HUES64 (cell line): ENCODE results near the gene SYT15.
"Not testable (repeated sequence)": the region's sequence is repeated elsewhere in the genome, so short reads cannot be mapped to it uniquely, and the experiment has no call there.

ENCODE experiments used
- H3K27ac ChIP-seq: 2 replicates; pipeline ENCODE4 v1.7.0; 2013; ENCODE audit warnings: low read depth, low read length, inconsistent platforms
- H3K27me3 ChIP-seq: 2 replicates; pipeline ENCODE4 v1.6.1; 2013; ENCODE audit warnings: mild to moderate bottlenecking, low read length; ENCODE audit not compliant: insufficient read depth
- H3K36me3 ChIP-seq: 2 replicates; pipeline ENCODE4 v1.6.1; 2013; ENCODE audit warnings: mild to moderate bottlenecking, low read length; ENCODE audit not compliant: insufficient read depth
- H3K4me1 ChIP-seq: 2 replicates; pipeline ENCODE4 v1.6.1; 2013; ENCODE audit warnings: mild to moderate bottlenecking, low read length, moderate library complexity; ENCODE audit not compliant: insufficient read depth
- H3K4me3 ChIP-seq: 2 replicates; pipeline ENCODE4 v1.5.1; 2013; ENCODE audit warnings: mild to moderate bottlenecking, low read length, moderate library complexity
- H3K9ac ChIP-seq: 2 replicates; pipeline ENCODE4 v1.6.1; 2013; ENCODE audit warnings: mild to moderate bottlenecking, low read depth, low read length
- H3K9me3 ChIP-seq: 2 replicates; pipeline ENCODE4 v1.6.1; 2013; ENCODE audit warnings: low read depth, low read length; ENCODE audit not compliant: insufficient read depth
- WGBS: fragments of 150-250, 120-280 bp; methylation state at CpG from one replicate; pipeline ENCODE4 v1.1.7; 2013; ENCODE audit warnings: missing lambda C conversion rate; 5-methylcytosine and 5-hydroxymethylcytosine counted together

Gene SYT15

DNA sequence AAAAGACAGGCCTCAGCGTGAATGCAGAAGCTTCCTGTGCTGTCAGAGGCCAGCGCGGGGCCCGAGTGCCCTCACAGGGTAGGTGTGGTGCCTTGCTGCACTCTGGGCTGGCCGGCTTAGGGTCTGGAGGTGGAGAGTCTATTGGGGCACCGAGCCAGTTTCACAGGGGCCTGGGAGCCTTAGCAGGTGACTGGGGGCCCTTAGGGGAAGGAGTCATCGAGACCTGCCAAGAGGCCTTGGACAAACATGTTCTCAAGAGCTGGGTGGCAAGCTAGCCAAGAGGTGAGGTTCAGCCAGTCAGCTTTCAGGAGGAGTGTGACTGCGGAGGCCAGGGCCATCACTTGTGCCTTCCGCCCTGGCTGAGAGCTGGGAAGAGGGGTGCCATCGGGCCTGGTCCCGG is 3.6 kb downstream of the SYT15 start:
- H3K9me3 ChIP-seq, H3K4me3 ChIP-seq, H3K36me3 ChIP-seq, H3K9ac ChIP-seq, H3K27ac ChIP-seq, H3K4me1 ChIP-seq: not testable (repeated sequence)
- WGBS: no CpG with 5 or more reads among the region's 11 CpGs
- peaks cover 14% of the 10 kb centered on the region for H3K27me3 ChIP-seq

DNA sequence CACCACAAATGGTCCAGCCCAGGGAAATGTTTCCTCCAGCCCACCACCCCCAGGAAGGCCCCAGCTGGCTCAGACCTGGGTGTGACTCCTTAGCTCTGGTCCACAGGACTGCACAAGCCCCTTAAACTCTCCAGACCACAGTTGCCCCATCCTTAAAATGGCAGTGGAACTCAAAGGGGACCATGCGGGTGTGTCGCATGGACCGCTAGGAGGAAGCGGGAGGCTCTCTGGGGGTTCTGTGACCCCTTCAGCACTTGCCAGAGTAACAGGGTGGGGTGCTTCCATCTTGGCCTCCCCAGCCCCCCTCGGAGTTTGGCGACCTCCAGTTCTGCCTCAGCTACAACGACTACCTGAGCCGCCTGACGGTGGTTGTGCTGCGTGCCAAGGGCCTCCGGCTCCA is 5.3 kb downstream of the SYT15 start:
- H3K4me3 ChIP-seq, H3K9ac ChIP-seq, H3K36me3 ChIP-seq, H3K27me3 ChIP-seq, H3K4me1 ChIP-seq, H3K9me3 ChIP-seq, H3K27ac ChIP-seq: not testable (repeated sequence)
- 100% methylated on average over 4 of the region's 11 CpGs for WGBS

DNA sequence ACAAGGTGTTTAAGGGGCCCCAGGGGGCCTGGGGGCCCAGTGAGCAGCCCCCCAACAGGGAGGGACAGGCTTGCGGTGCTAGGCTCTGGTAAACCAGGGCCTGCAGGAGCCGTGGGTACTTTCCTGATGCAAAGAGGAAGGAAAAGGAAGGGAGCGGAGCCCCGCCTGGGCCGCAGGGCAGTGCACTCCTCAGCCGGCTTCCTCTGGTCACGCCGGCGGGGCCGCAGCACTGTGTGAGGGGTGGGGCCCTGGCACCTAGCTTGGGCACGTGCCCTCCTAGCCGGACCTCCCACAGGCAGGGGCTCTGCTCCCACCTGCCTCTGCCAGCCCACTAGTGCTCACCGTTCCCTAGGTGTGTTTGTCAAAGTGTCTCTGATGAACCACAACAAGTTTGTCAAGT is 6.3 kb downstream of the SYT15 start:
- not testable (repeated sequence) for H3K27ac ChIP-seq, H3K9ac ChIP-seq, H3K27me3 ChIP-seq, H3K9me3 ChIP-seq, H3K4me1 ChIP-seq, H3K36me3 ChIP-seq, H3K4me3 ChIP-seq
- WGBS: no CpG with 5 or more reads among the region's 13 CpGs

DNA sequence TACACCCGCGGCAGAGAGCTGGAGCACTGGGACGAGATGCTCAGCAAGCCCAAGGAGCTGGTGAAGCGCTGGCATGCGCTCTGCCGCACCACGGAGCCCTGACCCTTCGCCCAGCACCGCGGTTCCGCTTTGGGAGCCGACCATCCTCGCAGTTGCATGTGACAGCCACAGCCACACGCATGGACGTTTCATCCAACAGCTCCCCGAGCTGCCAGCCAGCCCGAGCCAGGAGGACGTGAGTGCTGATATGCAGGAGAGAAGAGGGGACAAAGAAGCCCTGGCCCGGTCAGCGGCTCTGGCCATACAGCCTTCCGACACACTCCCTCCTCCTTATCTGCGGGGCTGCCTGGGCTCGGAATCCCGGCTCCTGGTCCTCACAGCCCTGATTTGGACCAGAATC is 8.6 kb downstream of the SYT15 start:
- H3K4me3 ChIP-seq, H3K4me1 ChIP-seq, H3K36me3 ChIP-seq, H3K27ac ChIP-seq, H3K9me3 ChIP-seq, H3K9ac ChIP-seq, H3K27me3 ChIP-seq: not testable (repeated sequence)
- no CpG with 5 or more reads among the region's 24 CpGs for WGBS

DNA sequence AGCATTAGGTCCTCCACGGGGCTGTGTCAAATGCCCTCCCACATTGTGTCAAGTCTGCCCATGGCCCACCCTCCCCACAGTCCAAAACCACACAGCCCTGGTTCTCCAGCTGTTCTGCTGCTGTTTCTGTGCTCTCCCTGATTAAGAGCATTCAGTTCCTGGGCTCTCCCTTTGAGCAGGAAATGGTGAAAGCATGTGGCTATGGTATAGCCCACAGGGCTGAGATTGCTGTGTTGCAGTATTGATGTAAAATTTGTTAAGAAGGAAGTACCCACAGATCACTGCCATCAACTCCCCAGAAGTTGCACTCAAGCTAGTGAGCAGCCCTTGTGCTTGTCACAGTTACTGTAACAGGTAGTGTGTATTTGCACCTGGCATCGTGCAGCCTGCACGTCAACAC is 9.3 kb downstream of the SYT15 start:
- H3K27me3 ChIP-seq, H3K27ac ChIP-seq, H3K4me1 ChIP-seq, H3K9ac ChIP-seq, H3K9me3 ChIP-seq, H3K4me3 ChIP-seq, H3K36me3 ChIP-seq: not testable (repeated sequence)
- no CpG with 5 or more reads among the region's 3 CpGs for WGBS

DNA sequence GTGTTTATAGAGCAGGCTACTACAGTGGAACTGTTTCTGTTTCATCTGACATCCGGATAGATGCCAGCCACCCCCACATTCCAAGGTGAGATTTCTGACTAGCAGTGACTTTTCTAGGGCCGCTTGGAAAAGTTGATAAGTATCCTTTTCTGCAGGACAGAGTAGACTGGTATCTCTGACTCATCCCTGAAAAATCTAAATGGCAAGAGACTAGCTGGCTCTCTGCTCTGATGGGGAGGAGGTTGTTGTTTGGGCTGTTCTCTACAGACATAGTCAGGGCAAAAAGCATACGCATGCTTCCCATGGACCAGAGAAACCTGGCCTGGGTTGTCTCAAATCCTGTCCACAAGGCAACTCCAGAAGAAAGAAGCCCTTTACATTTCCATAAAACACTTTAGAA is 10.7 kb downstream of the SYT15 start:
- H3K9ac ChIP-seq, H3K27me3 ChIP-seq, H3K27ac ChIP-seq, H3K4me3 ChIP-seq, H3K36me3 ChIP-seq, H3K9me3 ChIP-seq, H3K4me1 ChIP-seq: not testable (repeated sequence)
- WGBS: no CpG with 5 or more reads among the region's 3 CpGs

DNA sequence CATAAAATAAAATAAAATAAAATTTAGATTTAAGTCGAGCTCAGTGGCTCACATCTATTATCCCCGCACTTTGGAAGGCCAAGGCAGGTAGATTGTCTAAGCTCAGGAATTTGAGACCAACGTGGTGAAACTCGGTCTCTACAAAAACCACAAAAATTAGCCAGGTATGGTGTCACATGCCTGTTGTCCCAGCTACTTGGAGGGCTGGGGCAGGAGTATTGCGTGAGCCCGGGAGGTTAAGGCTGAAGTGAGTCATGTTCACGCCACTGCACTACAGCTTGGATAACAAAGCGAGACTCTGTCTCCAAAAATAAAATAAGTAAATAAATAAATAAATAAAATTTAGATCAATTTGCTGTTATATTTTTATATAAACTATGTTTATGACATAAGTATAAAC is 12.1 kb downstream of the SYT15 start:
- H3K36me3 ChIP-seq: not testable (repeated sequence)
- WGBS: no CpG with 5 or more reads among the region's 8 CpGs

DNA sequence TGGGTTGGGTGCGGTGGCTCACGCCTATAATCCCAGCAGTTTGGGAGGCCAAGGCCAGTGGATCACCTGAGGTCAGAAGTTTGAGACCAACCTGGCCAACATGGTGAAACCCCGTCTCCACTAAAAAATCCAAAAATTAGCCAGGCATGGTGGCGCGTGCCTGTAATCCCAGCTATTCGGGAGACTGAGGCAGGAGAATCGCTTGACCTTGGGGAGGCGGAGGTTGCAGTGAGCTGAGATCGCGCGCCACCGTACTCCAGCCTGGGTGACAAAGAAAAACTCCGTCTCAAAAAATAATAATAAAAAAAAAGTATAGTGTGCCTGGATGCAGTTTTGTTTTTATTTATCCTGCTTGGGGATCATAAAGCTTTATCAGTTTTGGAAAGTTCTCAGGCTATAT is 14.4 kb downstream of the SYT15 start:
- not testable (repeated sequence) for H3K9ac ChIP-seq, H3K9me3 ChIP-seq, H3K4me1 ChIP-seq, H3K36me3 ChIP-seq, H3K4me3 ChIP-seq, H3K27ac ChIP-seq, H3K27me3 ChIP-seq
- 98% methylated on average over 11 of the region's 13 CpGs for WGBS

More for the DNA sequence above, 12.1 kb downstream of the SYT15 start:
- H3K4me1 ChIP-seq, H3K4me3 ChIP-seq, H3K27me3 ChIP-seq, H3K9me3 ChIP-seq, H3K27ac ChIP-seq, H3K9ac ChIP-seq: not testable (repeated sequence)

DNA sequence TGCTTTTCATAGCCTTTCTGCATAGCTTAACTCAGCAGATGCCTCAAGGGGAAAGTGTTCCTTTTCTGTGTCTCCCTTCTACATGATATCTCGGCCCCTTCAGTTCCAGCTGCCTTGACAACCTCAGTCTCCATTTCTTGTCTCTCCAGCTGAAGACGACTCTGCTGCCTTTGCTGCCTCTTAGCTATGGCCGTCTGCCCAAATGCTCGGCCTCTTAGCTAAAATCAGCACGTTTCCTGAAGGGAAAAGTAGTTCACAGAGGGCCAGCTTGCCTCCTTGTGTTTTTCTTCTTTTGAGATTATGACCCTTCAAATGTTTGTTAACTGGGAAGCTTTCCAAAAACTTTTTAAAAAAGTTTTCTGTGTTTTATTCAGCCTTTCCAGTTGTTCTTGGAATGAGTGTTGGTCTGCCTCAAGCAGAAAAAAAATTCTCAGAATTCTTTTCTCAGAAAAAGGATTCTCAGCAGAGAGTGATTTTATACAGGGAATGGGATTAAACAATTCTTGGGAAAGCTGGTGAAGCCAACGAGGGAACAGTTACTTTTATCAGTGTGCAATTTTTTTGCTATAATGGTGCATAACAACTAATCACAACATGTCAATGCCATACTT is 15.6 kb downstream of the SYT15 start:
- not testable (repeated sequence) for H3K36me3 ChIP-seq, H3K9ac ChIP-seq, H3K27ac ChIP-seq, H3K9me3 ChIP-seq, H3K4me1 ChIP-seq, H3K27me3 ChIP-seq, H3K4me3 ChIP-seq
- 90% methylated on average over 3 of the region's 6 CpGs for WGBS

DNA sequence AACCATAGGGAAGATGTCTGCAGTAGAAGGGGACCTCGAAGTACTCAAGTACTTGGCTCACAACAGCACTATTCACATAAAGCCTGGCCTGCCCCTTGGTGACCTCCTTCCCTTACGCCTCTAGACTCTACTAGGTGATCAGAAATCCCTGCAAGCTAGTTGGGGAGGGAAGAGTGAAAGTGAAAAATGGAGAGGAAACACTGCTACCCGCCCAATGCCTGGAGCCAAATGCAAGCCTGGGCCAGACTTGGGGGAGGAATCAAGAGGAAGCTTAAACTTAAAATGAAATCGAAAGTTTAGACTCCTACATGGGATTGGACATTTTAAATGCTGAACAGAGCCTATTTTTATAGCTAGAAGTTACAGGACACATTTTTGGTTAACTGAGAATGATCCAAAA is 17.6 kb downstream of the SYT15 start:
- not testable (repeated sequence) for H3K9ac ChIP-seq
- 71% methylated on average over 1 of the region's 4 CpGs for WGBS

DNA sequence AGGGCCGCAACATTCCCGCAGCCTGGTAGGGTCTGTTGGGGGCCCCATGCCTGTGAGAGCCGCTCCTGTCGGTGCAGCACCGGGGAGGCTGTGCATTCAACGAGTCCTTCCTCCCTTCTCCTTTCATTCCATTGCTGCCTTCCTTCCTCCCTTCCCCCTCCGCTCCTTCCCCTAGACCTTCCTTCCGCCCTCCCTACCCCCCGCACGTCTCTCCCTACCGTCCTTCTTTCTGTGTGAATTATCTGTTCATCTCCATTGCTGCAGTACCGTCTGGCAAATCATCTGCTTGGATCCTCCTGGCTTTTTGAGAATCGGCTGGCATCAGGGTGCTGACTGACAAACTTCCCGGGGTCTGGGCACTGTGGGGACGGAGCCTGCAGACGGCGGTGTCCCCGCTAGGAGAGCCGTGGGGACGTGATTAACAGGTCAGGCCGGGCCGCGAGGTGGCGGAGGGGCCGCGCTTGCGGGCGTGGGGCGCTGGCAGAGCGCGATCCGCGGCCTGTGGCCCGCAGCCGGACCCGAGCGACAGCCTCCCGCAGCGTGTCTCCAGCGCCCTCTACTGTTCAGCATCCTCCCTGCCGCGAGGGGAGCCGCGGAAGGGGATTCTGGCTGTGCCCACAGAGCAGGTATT is 18.8 kb downstream of the SYT15 start:
- whole genome bisulfite sequencing: 0% methylated on average over 11 of the region's 44 CpGs
- peak overlapping the region; percentile 47 for H3K4me3 ChIP-seq
- not testable (repeated sequence) for H3K9ac ChIP-seq, H3K4me1 ChIP-seq, H3K27me3 ChIP-seq, H3K9me3 ChIP-seq, H3K27ac ChIP-seq, H3K36me3 ChIP-seq

More for the DNA sequence above, 17.6 kb downstream of the SYT15 start:
- not testable (repeated sequence) for H3K4me1 ChIP-seq, H3K27ac ChIP-seq, H3K27me3 ChIP-seq, H3K36me3 ChIP-seq, H3K9me3 ChIP-seq, H3K4me3 ChIP-seq

DNA sequence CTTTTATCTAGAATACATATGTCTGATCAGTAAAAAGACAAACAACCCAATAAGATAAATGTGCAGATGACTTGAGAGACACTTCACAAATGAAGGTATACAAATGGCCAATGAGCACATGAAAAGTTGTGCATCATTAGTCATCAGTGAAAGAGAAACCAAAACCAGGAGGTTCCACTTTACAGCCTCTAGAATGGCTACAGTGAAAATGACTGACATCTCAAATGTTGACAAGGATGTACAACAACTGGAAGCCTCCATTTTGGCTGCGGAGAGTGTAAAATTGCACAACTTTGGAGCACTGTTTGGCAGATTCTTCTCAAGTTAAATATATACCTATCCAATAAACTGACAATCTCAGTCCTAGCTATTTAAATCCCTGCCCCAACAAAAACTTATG is 21.6 kb downstream of the SYT15 start:
- not testable (repeated sequence) for H3K4me1 ChIP-seq, H3K27me3 ChIP-seq, H3K9me3 ChIP-seq, H3K9ac ChIP-seq, H3K4me3 ChIP-seq, H3K36me3 ChIP-seq, H3K27ac ChIP-seq
- 100% methylated on average over 1 of the region's 1 CpG for WGBS
